HCT116 (cell line): ENCODE data around the gene TPD52L1. TPM values are rescaled to one million over a fixed set of nuclear protein-coding genes. Genes with fewer than 3 reads are reported as not detected.

Experiments
- ATAC-seq: fragments of 200-7000 bp; cut with Tn5 transposase; 2 replicates; pipeline ENCODE4 v1.9.1; 2020; ENCODE audit warnings: mild to moderate bottlenecking, moderate library complexity
- BruUV-seq: library from RNA; stranded (reverse); fragments of 400-500 nt; replicated peaks from 2 replicates; lab custom pipeline; 2021; lab: Mats Ljungman, UMichigan
- CTCF ChIA-PET: fragments of 300-600 bp; sonication (Branson Sonifier 250); formaldehyde crosslinking; loops from one replicate; lab custom pipeline; 2021; ENCODE audit warnings: antibody characterized with exemption; lab: Charles Lee
- POLR2A ChIA-PET: fragments of 300-600, 350-600 bp; sonication (Branson Sonifier 250); formaldehyde crosslinking; loops from one replicate; lab custom pipeline; 2021; ENCODE audit warnings: antibody characterized with exemption; lab: Charles Lee
- RAD21 ChIA-PET, 2 experiments: fragments of 300-600 bp; sonication (Branson Sonifier 250); formaldehyde crosslinking; loops; one replicate each; lab custom pipeline; 2023; ENCODE audit warnings: low total read pairs in 2 of 2; ENCODE audit not compliant: uncharacterized antibody in 2 of 2, unreplicated experiment in 2 of 2, low non-redundant PET in 1 of 2; lab: Charles Lee
- DNase-seq: peaks from one replicate; pipeline ENCODE4 v3.0.0-alpha.2; 2010; ENCODE audit warnings: low read depth, low spot score
- H2AFZ ChIP-seq: fragments of 200-600 bp; shearing (Covaris generic), sonication (generic); 2 replicates; pipeline ENCODE4 v1.6.1; 2017; ENCODE audit warnings: low read depth, mixed run types, mixed read lengths, antibody characterized with exemption, low read length; ENCODE audit not compliant: poor library complexity, severe bottlenecking
- H3K27ac ChIP-seq: 2 replicates; pipeline ENCODE4 v1.5.1; 2012; ENCODE audit warnings: low read depth, low read length
- H3K27me3 ChIP-seq: fragments of 200-600 bp; sonication (generic); 2 replicates; pipeline ENCODE4 v1.6.1; 2016; ENCODE audit warnings: mixed run types, low read length, mixed read lengths; ENCODE audit not compliant: insufficient read depth
- H3K36me3 ChIP-seq, 2 experiments: fragments of 200-500 bp in 1 of 2; fragments of 200-600 bp in 1 of 2; sonication (Bioruptor generic) in 1 of 2; sonication (generic) in 1 of 2; 2 replicates each; pipeline versions ENCODE4 v1.5.1 to v1.6.1; 2014 to 2016; ENCODE audit warnings: low read length in 2 of 2, inconsistent platforms in 1 of 2, mixed read lengths in 1 of 2, mixed run types in 1 of 2; ENCODE audit not compliant: insufficient read depth in 2 of 2, control insufficient read depth in 1 of 2
- H3K4me1 ChIP-seq, 2 experiments: fragments of 200-600 bp in 1 of 2; sonication (generic) in 1 of 2; 2 replicates each; pipeline versions ENCODE4 v1.5.1 to v1.6.1; 2012 to 2017; ENCODE audit warnings: low read length in 2 of 2, inconsistent platforms in 1 of 2, mild to moderate bottlenecking in 1 of 2, mixed read lengths in 1 of 2, mixed run types in 1 of 2, moderate library complexity in 1 of 2; ENCODE audit not compliant: insufficient read depth in 2 of 2, control insufficient read depth in 1 of 2
- H3K4me2 ChIP-seq: fragments of 200-600 bp; sonication (generic); 2 replicates; pipeline ENCODE4 v1.6.1; 2017; ENCODE audit warnings: mixed run types, low read length, mixed read lengths
- H3K4me3 ChIP-seq, 2 experiments: fragments of 200-600 bp in 1 of 2; sonication (generic) in 1 of 2; replicated peaks in 1 of 2; 2 replicates each; pipeline ENCODE4 v1.5.1; 2011 to 2016; ENCODE audit warnings: low read length in 2 of 2, control low read depth in 1 of 2, low read depth in 1 of 2, mild to moderate bottlenecking in 1 of 2, mixed read lengths in 1 of 2, mixed run types in 1 of 2
- H3K79me2 ChIP-seq: fragments of 200-600 bp; sonication (generic); 2 replicates; pipeline ENCODE4 v1.6.1; 2017; ENCODE audit warnings: mild to moderate bottlenecking, mixed run types, low read length, moderate library complexity, mixed read lengths; ENCODE audit not compliant: insufficient read depth
- H3K9ac ChIP-seq: fragments of 200-600 bp; sonication (generic); 2 replicates; pipeline ENCODE4 v1.6.1; 2016; ENCODE audit warnings: low read length, mixed read lengths
- H3K9me2 ChIP-seq: fragments of 200-600 bp; sonication (generic), shearing (Covaris generic); 2 replicates; pipeline ENCODE4 v1.6.1; 2017; ENCODE audit warnings: mixed run types, mild to moderate bottlenecking, moderate library complexity; ENCODE audit not compliant: insufficient read depth
- H3K9me3 ChIP-seq, 2 experiments: fragments of 200-500 bp in 1 of 2; fragments of 200-600 bp in 1 of 2; sonication (Bioruptor generic) in 1 of 2; sonication (generic) in 1 of 2; 2 replicates each; pipeline ENCODE4 v1.6.1; 2014 to 2017; ENCODE audit warnings: low read length in 2 of 2, mixed read lengths in 2 of 2, inconsistent platforms in 1 of 2, low read depth in 1 of 2, mild to moderate bottlenecking in 1 of 2, mixed run types in 1 of 2, moderate library complexity in 1 of 2; ENCODE audit not compliant: control insufficient read depth in 1 of 2, insufficient read depth in 1 of 2
- H4K20me1 ChIP-seq: fragments of 200-600 bp; sonication (generic), shearing (Covaris generic); 2 replicates; pipeline ENCODE4 v1.6.1; 2017; ENCODE audit warnings: mixed run types, mild to moderate bottlenecking, moderate library complexity; ENCODE audit not compliant: insufficient read depth
- CTCF ChIP-seq, 3 experiments: fragments of 200-600 bp in 1 of 3; sonication (generic) in 1 of 3; IDR thresholded peaks in 2 of 3; conservative IDR thresholded peaks in 1 of 3; 2 replicates each; pipeline ENCODE4 v1.5.1; 2012 to 2017; ENCODE audit warnings: low read depth in 2 of 3, low read length in 2 of 3, antibody characterized with exemption in 1 of 3, borderline replicate concordance in 1 of 3, control low read depth in 1 of 3, mild to moderate bottlenecking in 1 of 3, mixed read lengths in 1 of 3, mixed run types in 1 of 3, moderate library complexity in 1 of 3; ENCODE audit not compliant: insufficient read depth in 1 of 3
- EGR1 ChIP-seq: IDR thresholded peaks from 2 replicates; pipeline ENCODE4 v1.6.1; 2012; ENCODE audit warnings: low read depth
- POLR2A ChIP-seq: IDR thresholded peaks from 2 replicates; pipeline ENCODE4 v1.7.0; 2011; ENCODE audit warnings: borderline replicate concordance; ENCODE audit not compliant: insufficient read depth, insufficient read length; ENCODE audit errors: extremely low read depth
- TCF7L2 ChIP-seq: IDR thresholded peaks from 2 replicates; pipeline ENCODE4 v1.7.0; 2011; ENCODE audit warnings: borderline replicate concordance, inconsistent platforms; ENCODE audit not compliant: insufficient read depth, insufficient read length; ENCODE audit errors: extremely low read depth
- YY1 ChIP-seq: IDR thresholded peaks from 2 replicates; pipeline ENCODE4 v1.6.1; 2011; ENCODE audit warnings: low read length, low read depth, moderate library complexity, mild to moderate bottlenecking; ENCODE audit not compliant: insufficient replicate concordance; ENCODE audit errors: extremely low read depth
- ZBTB33 ChIP-seq: IDR thresholded peaks from 2 replicates; pipeline ENCODE4 v1.6.1; 2011; ENCODE audit warnings: mild to moderate bottlenecking, low read length, moderate library complexity; ENCODE audit not compliant: insufficient replicate concordance; ENCODE audit errors: extremely low read depth
- ZFX ChIP-seq: fragments of 450-650 bp; IDR thresholded peaks from 2 replicates; pipeline ENCODE4 v1.6.1; 2017
- intact Hi-C: fragments of 100-400 bp; cut with micrococcal nuclease; formaldehyde crosslinking; loops from 2 replicates; pipeline ENCODE4 v1.10.0; 2022
- total RNA-seq: library from RNA; stranded (reverse); gene quantifications from one replicate; pipeline ENCODE4 v1.2.1, GENCODE V29; 2021; ENCODE audit not compliant: unreplicated experiment

Gene TPD52L1
- total RNA-seq, 1 experiment from 2014 or later: 64.1 TPM

- ATAC-seq: no peak
- no TSS peak for BruUV-seq
- H2AFZ ChIP-seq: no peak overlapping the region
- H3K27me3 ChIP-seq: no peaks in the 10 kb centered on the region
- RAD21 ChIA-PET: no interaction called here
- no peak overlapping the region for H3K27ac ChIP-seq
- no peaks in the 10 kb centered on the region for H3K79me2 ChIP-seq
- intact Hi-C loops: no loop called here
- peaks cover 2 to 9% of the 10 kb centered on the region in 2 experiments; a peak in 1 of 4 replicates for H3K36me3 ChIP-seq
- CTCF ChIA-PET: no interaction called here
- no peaks in the 10 kb centered on the region for H3K9me2 ChIP-seq
- H3K9ac ChIP-seq: no peak overlapping the region
- H3K4me2 ChIP-seq: no peak overlapping the region
- TF ChIP-seq POLR2A (no peak), YY1 (no peak), TCF7L2 (no peak), ZBTB33 (no peak), EGR1 (no peak), ZFX (no peak)
- POLR2A ChIA-PET: no interaction called here
- no peaks in the 10 kb centered on the region for H3K9me3 ChIP-seq
- no peak overlapping the region for H3K4me3 ChIP-seq
- DNase-seq: no peak
- H4K20me1 ChIP-seq: no peaks in the 10 kb centered on the region
- H3K4me1 ChIP-seq: peaks cover 0 to 14% of the 10 kb centered on the region in 2 experiments; a peak in 1 of 4 replicates
Measured at GRCh38 chr6:125269328-125269985, 115.9 kb downstream of the TPD52L1 start.

GRCh38 chr6:125270380-125270779 lies 116.8 kb downstream of the TPD52L1 start:
- POLR2A ChIA-PET: no interaction called here
- no peaks in the 10 kb centered on the region for H3K9me2 ChIP-seq
- CTCF ChIA-PET: no interaction called here

More at GRCh38 chr6:125270380-125270779, 116.8 kb downstream of the TPD52L1 start:
- H2AFZ ChIP-seq: no peak overlapping the region
- H3K27me3 ChIP-seq: no peaks in the 10 kb centered on the region
- intact Hi-C loops: no loop called here
- RAD21 ChIA-PET: no interaction called here
- no peak overlapping the region for H3K9ac ChIP-seq
- no peaks in the 10 kb centered on the region for H3K79me2 ChIP-seq
- no peaks in the 10 kb centered on the region for H3K9me3 ChIP-seq
- H3K36me3 ChIP-seq: peaks cover 2 to 16% of the 10 kb centered on the region in 2 experiments; a peak in 1 of 4 replicates
- H3K4me1 ChIP-seq: peaks cover 0 to 14% of the 10 kb centered on the region in 2 experiments; a peak in 1 of 4 replicates
- H3K4me2 ChIP-seq: no peak overlapping the region
- no TSS peak for BruUV-seq
- DNase-seq: no peak
- no peak for ATAC-seq
- TF ChIP-seq CTCF (IDR thresholded peaks at IDR 0.05 in 2 of 3, conservative IDR thresholded peaks at IDR 0.05 in 1 of 3; ENCODE audit: borderline replicate concordance in 1 of 3, insufficient read depth in 1 of 3, low read depth in 2 of 3, low read length in 2 of 3): no peak
- no peak for TF ChIP-seq EGR1
- H3K4me3 ChIP-seq: no peak overlapping the region
- H3K27ac ChIP-seq: no peak overlapping the region
- H4K20me1 ChIP-seq: no peaks in the 10 kb centered on the region
